Esophagus squamous epithelium (tissue), 5 donors: ENCODE data around the gene CSGALNACT2. TPM values are rescaled to one million over a fixed set of nuclear protein-coding genes. Genes with fewer than 3 reads are reported as not detected.

Experiments
- DNase-seq: peaks from one replicate; lab custom pipeline; 2025; lab: John Stamatoyannopoulos, UW
- H3K27ac ChIP-seq, 4 donors: fragments of 200-600 bp; sonication (generic); one replicate each; pipeline ENCODE4 v1.5.1; 2016 to 2019; ENCODE audit warnings: mild to moderate bottlenecking in 1 of 4
- H3K27me3 ChIP-seq, 4 donors: fragments of 200-600 bp; sonication (generic); 1 replicate in 3 of 4; 2 replicates in 1 of 4; pipeline versions ENCODE4 v1.5.1 to v1.6.0; 2017 to 2021; ENCODE audit warnings: antibody characterized with exemption in 1 of 4
- H3K36me3 ChIP-seq, 3 donors: fragments of 200-600 bp; sonication (generic); one replicate each; pipeline ENCODE4 v1.5.1; 2016 to 2019
- H3K4me1 ChIP-seq, 3 donors: fragments of 200-600 bp; sonication (generic); one replicate each; pipeline ENCODE4 v1.5.1; 2017 to 2019
- H3K4me3 ChIP-seq, 4 donors: fragments of 200-600 bp; sonication (generic); 1 replicate in 3 of 4; 2 replicates in 1 of 4; pipeline ENCODE4 v1.5.1; 2016 to 2019; ENCODE audit warnings: mild to moderate bottlenecking in 2 of 4, moderate library complexity in 1 of 4
- H3K9me3 ChIP-seq, 3 donors: fragments of 200-600 bp; sonication (generic); one replicate each; pipeline ENCODE4 v1.5.1; 2016 to 2019
- CTCF ChIP-seq, 6 experiments: fragments of 450-650 bp in 4 of 6; fragments of 200-600 bp in 2 of 6; sonication (generic) in 2 of 6; IDR thresholded peaks; one replicate each; pipeline ENCODE4 v1.5.1; 2016 to 2019; ENCODE audit warnings: antibody characterized with exemption in 6 of 6, mild to moderate bottlenecking in 4 of 6, moderate library complexity in 4 of 6
- POLR2A ChIP-seq, 4 donors: fragments of 450-650 bp; IDR thresholded peaks; one replicate each; pipeline ENCODE4 v1.6.1; 2017; ENCODE audit warnings: antibody characterized with exemption in 4 of 4, mild to moderate bottlenecking in 4 of 4, moderate library complexity in 3 of 4
- WGBS, 2 donors: methylation state at CpG; one replicate each; pipeline ENCODE4 v1.1.5; 2018; 5-methylcytosine and 5-hydroxymethylcytosine counted together
- intact Hi-C: fragments of 100-400 bp; cut with DNase I; formaldehyde crosslinking; loops from one replicate; pipeline ENCODE4 v1.15.0; 2022
- total RNA-seq, 4 donors: library from RNA; depleted of rRNA; stranded (reverse); fragments of >200 nt; gene quantifications; one replicate each; pipeline ENCODE4 v1.1.0, GENCODE V29; 2016
- donor health status: DM: yes; HTN: yes; CAD: no.

CSGALNACT2 gene
- total RNA-seq, 4 donors from 2014 or later: 2.8 to 18.5 (median 6.8) TPM

DNA sequence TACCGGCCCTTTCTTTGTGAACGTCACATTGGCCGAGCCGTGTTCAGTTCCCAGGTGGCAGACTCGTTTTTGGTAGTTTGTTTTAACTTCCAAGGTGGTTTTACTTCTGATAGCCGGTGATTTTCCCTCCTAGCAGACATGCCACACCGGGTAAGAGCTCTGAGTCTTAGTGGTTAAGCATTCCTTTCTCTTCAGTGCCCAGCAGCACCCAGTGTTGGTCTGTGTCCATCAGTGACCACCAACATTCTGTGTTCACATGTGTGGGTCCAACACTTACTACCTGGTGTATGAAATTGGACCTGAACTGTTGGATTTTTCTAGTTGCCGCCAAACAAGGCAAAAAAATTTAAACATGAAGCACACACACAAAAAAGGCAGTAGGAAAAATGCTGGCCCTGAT, 9.9 kb upstream of the CSGALNACT2 start:
- no peak overlapping the region for H3K4me3 ChIP-seq
- H3K27ac ChIP-seq: peak overlapping the region in 1 of 4 donors; percentile 45
- 80% methylated on average over 8 of the region's 8 CpGs for WGBS, 2 donors
- H3K36me3 ChIP-seq: no peaks in the 10 kb centered on the region
- H3K27me3 ChIP-seq: no peaks in the 10 kb centered on the region
- no peak for DNase-seq
- H3K9me3 ChIP-seq: no peaks in the 10 kb centered on the region
- no peak for TF ChIP-seq CTCF (IDR thresholded peaks at IDR 0.05)
- TF ChIP-seq POLR2A (IDR thresholded peaks at IDR 0.05): no peak
- H3K4me1 ChIP-seq: peaks cover 0 to 6% (median 0%) of the 10 kb centered on the region in 3 donors
- intact Hi-C loops: no loop called here

DNA sequence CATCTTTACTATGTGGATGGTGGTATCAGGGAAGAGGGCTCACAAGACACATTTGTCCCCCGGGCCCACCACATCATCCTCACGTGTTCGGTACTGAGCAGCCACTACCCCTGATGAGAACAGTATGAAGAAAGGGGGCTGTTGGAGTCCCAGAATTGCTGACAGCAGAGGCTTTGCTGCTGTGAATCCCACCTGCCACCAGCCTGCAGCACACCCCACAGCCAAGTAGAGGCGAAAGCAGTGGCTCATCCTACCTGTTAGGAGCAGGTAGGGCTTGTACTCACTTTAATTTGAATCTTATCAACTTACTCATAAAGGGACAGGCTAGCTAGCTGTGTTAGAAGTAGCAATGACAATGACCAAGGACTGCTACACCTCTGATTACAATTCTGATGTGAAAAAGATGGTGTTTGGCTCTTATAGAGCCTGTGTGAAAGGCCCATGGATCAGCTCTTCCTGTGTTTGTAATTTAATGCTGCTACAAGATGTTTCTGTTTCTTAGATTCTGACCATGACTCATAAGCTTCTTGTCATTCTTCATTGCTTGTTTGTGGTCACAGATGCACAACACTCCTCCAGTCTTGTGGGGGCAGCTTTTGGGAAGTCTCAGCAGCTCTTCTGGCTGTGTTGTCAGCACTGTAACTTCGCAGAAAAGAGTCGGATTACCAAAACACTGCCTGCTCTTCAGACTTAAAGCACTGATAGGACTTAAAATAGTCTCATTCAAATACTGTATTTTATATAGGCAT, 9.1 kb upstream of the CSGALNACT2 start:
- H3K27ac ChIP-seq: peak overlapping the region in 3 of 4 donors; percentile 35 to 84 (median 45)
- intact Hi-C loops: no loop called here
- H3K27me3 ChIP-seq: no peaks in the 10 kb centered on the region

GRCh38 chr10:43130770-43131171, 7.5 kb upstream of the CSGALNACT2 start:
- H3K27me3 ChIP-seq: no peaks in the 10 kb centered on the region
- peaks cover 0 to 6% (median 0%) of the 10 kb centered on the region in 3 donors for H3K4me1 ChIP-seq
- DNase-seq: no peak
- H3K36me3 ChIP-seq: no peaks in the 10 kb centered on the region
- 40 to 45% methylated on average over 11 to 12 of the region's 18 CpGs for WGBS, 2 donors
- no peaks in the 10 kb centered on the region for H3K9me3 ChIP-seq
- intact Hi-C loops: no loop called here
- no peak overlapping the region for H3K4me3 ChIP-seq
- TF ChIP-seq CTCF (IDR thresholded peaks at IDR 0.05) (no peak), POLR2A (IDR thresholded peaks at IDR 0.05) (no peak)
- H3K27ac ChIP-seq: no peak overlapping the region

More for the DNA sequence above, 9.1 kb upstream of the CSGALNACT2 start:
- DNase-seq: no peak
- Histone ChIP-seq H3K36me3 (no peaks in the 10 kb centered on the region), H3K4me3 (no peak overlapping the region), H3K4me1 (peaks cover 0 to 6% (median 0%) of the 10 kb centered on the region in 3 donors), H3K9me3 (no peaks in the 10 kb centered on the region)
- 63 to 69% methylated on average over 5 of the region's 6 CpGs for WGBS, 2 donors
- TF ChIP-seq CTCF (IDR thresholded peaks at IDR 0.05) (no peak), POLR2A (IDR thresholded peaks at IDR 0.05) (no peak)

GRCh38 chr10:43131256-43131655, 7.0 kb upstream of the CSGALNACT2 start:
- peaks cover 0 to 6% (median under 1%) of the 10 kb centered on the region in 3 donors for H3K4me1 ChIP-seq
- H3K4me3 ChIP-seq: no peak overlapping the region
- no peaks in the 10 kb centered on the region for H3K9me3 ChIP-seq
- TF ChIP-seq CTCF (IDR thresholded peaks at IDR 0.05) (no peak), POLR2A (IDR thresholded peaks at IDR 0.05) (no peak)
- no peak overlapping the region for H3K27ac ChIP-seq
- no peak for DNase-seq
- no peaks in the 10 kb centered on the region for H3K27me3 ChIP-seq
- intact Hi-C loops: no loop called here
- H3K36me3 ChIP-seq: no peaks in the 10 kb centered on the region
- 69 to 77% methylated on average over 11 of the region's 11 CpGs for WGBS, 2 donors

DNA sequence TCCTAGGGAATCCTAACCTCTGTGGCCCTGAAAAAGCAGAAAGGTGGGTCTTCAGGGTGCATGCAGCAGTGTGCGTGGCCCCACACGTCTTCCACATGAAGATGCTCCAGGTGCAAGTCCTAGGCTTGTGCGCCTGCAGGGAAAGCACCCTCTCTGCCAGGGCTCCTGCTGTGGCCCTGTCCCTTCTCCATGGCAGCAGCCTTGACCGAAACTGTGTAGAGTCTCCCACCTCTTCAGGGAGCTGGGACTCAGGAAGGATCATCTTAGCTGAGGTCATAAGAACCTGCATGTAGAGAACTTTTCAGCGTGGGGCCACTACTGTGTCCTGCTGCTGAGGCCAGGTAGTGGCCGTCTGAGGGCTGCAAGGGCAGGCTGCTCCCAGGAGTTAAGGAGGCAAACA, 6.3 kb upstream of the CSGALNACT2 start:
- Histone ChIP-seq H3K4me1 (peaks cover under 1 to 12% (median 6%) of the 10 kb centered on the region in 3 donors), H3K36me3 (no peaks in the 10 kb centered on the region), H3K27me3 (no peaks in the 10 kb centered on the region), H3K4me3 (no peak overlapping the region), H3K9me3 (no peaks in the 10 kb centered on the region), H3K27ac (no peak overlapping the region)
- WGBS, 2 donors: 89 to 100% methylated on average over 1 to 5 of the region's 6 CpGs
- no peak for DNase-seq
- no peak for TF ChIP-seq POLR2A (IDR thresholded peaks at IDR 0.05)
- no peak for TF ChIP-seq CTCF (IDR thresholded peaks at IDR 0.05)
- intact Hi-C loops: no loop called here
